Coronary artery (tissue), 2 donors: Measurements from ENCODE around the gene ATG16L2.
"Not testable (repeated sequence)": the region's sequence is repeated elsewhere in the genome, so short reads cannot be mapped to it uniquely, and the experiment has no call there.

Source experiments
- DNase-seq: peaks from one replicate; pipeline ENCODE4 v3.0.0-alpha.2; 2017; ENCODE audit warnings: low spot score
- H3K27ac ChIP-seq, 2 donors: fragments of 200-600 bp; sonication (generic); one replicate each; pipeline ENCODE4 v1.5.1; 2016 to 2019
- H3K4me3 ChIP-seq: fragments of 200-600 bp; sonication (generic); 2 replicates; pipeline ENCODE4 v1.5.1; 2016; ENCODE audit warnings: mild to moderate bottlenecking, moderate library complexity
- CTCF ChIP-seq: fragments of 200-600 bp; sonication (generic); IDR thresholded peaks from one replicate; pipeline ENCODE4 v1.5.1; 2019; ENCODE audit warnings: antibody characterized with exemption

The ATG16L2 gene

DNA sequence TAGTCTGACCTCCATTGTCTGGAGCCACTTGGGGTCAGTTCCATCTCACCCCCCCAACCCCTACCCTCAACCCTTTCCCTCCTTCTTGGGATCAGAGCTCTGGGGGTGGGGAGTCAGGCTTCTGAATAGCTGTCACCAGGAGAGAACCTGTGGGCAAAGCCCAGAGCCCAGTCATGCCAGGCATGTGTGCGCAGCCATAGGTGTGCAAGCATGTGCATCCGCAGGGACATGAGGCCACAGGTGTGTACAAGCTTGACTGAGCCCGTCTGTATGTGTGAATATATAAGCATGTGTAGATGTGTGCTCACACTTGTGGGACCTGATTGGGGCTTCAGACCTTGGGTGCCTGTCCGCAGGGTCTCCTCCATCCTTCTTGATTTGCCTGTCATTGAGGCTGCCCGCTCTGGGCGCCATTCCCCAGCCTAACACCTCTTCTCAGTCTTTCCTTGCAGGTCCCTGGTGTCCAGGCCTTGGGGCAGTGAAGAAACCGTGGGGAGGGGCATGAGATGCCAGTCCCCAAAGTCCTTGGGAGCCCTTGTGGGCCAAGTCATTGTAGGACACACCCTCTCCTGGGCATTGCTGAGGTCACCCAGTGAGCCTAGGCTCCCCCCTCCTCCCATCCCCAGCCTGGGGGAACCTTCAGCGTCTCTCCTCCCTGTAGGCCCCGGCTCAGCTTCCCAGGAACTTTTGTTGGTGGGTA, 9.0 kb downstream of the ATG16L2 start:
- H3K27ac ChIP-seq = peak overlapping the region in 1 of 2 donors; percentile 82
- TF ChIP-seq CTCF = no peak
- H3K4me3 ChIP-seq = no peak overlapping the region
- no peak for DNase-seq

GRCh38 chr11:72824020-72824419, 9.8 kb downstream of the ATG16L2 start:
- DNase-seq = no peak
- no peak overlapping the region for H3K4me3 ChIP-seq
- no peak for TF ChIP-seq CTCF
- H3K27ac ChIP-seq = peak overlapping the region in 1 of 2 donors; percentile 82

DNA sequence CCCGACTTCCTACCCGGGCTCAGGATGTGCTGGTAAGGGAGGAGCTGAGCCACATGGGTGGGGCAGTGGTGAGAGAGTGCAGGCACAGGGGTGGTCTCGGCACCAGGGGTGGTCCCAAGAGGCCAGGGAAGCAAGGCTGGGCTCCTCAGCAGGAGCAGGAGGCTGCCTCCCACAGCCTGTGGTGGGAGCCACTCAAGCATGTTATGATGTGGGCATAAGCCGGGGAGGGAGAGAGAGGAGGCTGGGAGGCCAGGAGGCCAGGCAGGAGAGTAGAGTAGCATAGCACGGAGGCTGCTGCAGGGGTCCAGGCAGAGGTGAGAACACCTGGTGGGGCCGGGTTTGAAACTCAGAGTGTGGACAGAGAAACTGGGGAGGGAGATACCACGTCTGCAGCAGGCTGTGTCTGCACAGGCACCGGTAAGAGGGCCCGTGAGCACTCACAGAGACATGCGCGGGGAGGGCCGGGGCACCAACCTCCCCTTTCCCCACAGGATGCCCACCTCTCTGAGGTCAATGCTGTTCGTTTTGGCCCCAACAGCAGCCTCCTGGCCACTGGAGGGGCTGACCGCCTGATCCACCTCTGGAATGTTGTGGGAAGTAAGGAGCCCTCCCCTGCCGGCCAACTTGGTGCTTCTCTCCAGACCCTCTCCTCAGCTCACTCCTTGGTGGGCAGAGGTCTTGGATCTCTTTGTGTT, 10.7 kb downstream of the ATG16L2 start:
- DNase-seq = no peak
- TF ChIP-seq CTCF = no peak
- H3K27ac ChIP-seq = peak overlapping the region in 1 of 2 donors; percentile 82
- H3K4me3 ChIP-seq = no peak overlapping the region

DNA sequence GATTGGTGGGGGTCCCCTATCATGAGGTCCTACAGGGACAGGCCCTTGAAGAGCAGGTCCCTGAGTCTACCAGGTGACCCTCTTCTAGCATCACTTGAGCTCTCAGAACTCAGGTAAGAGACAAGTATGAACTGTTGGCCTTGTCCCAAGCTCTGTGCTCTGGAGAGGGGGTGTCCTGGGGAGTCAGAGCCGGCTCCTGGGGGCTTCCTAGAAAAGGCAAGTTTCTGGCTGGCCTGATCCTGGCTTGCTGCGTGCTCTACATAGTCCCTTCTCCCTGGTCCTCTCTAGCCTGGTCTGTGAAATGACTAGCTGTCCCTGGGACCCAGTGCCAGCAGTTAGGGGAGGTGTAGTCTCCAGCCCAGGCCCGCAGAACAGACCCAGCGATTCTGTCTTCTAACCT, 11.4 kb downstream of the ATG16L2 start:
- H3K4me3 ChIP-seq = no peak overlapping the region
- DNase-seq = no peak
- peak overlapping the region in 1 of 2 donors; percentile 37 for H3K27ac ChIP-seq
- no peak for TF ChIP-seq CTCF

DNA sequence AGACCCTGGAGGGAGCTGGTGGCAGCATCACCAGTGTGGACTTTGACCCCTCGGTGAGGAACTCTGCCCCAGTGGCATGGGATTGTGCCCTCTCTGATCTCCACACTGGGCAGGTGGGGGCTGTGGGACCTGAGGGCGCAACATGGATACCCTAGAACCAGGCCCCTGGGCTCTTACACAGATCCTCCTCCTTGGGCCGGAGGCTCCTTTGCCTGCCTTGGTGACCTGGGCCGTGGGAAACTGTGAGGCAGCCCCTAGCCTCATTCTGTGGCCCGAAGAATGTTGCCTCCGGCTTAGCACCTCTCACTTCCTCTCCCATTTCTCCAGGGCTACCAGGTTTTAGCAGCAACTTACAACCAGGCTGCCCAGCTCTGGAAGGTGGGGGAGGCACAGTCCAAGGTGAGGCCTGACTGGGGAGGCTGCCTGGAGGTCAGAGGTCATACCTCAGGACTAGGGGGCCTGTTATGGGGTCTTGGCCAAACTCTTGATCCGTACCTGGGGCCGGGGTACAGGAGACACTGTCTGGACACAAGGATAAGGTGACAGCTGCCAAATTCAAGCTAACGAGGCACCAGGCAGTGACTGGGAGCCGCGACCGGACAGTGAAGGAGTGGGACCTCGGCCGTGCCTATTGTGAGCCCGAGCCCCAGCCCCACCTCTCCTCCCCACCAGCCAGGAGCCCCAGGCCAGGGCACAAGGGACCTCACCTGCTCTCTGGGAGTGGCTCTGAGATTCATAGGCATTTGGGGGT, 12.2 kb downstream of the ATG16L2 start:
- no peak for TF ChIP-seq CTCF
- peak overlapping the region in 1 of 2 donors; percentile 37 for H3K27ac ChIP-seq
- no peak for DNase-seq
- no peak overlapping the region for H3K4me3 ChIP-seq

GRCh38 chr11:72826942-72827480, 12.8 kb downstream of the ATG16L2 start:
- Histone ChIP-seq H3K27ac (peak overlapping the region in 1 of 2 donors; percentile 40), H3K4me3 (no peak overlapping the region)
- TF ChIP-seq CTCF = no peak
- no peak for DNase-seq

DNA sequence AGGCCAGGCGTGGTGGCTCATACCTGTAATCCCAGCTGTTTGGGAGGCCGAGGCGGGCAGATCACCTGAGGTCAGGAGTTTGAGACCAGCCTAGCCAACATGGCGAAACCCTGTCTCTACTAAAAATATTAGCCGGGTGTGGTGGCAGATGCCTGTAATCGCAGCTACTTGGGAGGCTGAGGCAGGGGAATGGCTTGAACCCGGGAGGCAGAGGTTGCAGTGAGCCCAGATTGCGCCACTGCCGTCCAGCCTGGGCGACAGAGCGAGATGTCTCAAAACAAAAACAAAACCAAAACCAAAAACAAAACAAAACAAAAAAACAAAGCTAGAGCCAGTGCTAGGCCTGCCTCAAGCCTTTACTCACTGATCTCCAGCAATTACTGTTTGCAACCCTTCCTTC, 13.4 kb downstream of the ATG16L2 start:
- H3K27ac ChIP-seq = peak overlapping the region; percentile 12 to 35
- DNase-seq, H3K4me3 ChIP-seq: not testable (repeated sequence)
